ENCODE measurements around the gene MAPK8IP2.
"Not testable (repeated sequence)": the region's sequence is repeated elsewhere in the genome, so short reads cannot be mapped to it uniquely, and the experiment has no call there.

Gene MAPK8IP2

GRCh38 chr22:50633086-50633485 lies 32.5 kb downstream of the MAPK8IP2 start:
- TF ChIP-seq, protein P1, sequence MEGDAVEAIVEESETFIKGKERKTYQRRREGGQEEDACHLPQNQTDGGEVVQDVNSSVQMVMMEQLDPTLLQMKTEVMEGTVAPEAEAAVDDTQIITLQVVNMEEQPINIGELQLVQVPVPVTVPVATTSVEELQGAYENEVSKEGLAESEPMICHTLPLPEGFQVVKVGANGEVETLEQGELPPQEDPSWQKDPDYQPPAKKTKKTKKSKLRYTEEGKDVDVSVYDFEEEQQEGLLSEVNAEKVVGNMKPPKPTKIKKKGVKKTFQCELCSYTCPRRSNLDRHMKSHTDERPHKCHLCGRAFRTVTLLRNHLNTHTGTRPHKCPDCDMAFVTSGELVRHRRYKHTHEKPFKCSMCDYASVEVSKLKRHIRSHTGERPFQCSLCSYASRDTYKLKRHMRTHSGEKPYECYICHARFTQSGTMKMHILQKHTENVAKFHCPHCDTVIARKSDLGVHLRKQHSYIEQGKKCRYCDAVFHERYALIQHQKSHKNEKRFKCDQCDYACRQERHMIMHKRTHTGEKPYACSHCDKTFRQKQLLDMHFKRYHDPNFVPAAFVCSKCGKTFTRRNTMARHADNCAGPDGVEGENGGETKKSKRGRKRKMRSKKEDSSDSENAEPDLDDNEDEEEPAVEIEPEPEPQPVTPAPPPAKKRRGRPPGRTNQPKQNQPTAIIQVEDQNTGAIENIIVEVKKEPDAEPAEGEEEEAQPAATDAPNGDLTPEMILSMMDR (IDR thresholded peaks at IDR 0.05; ENCODE audit: extremely low read depth, missing control alignments), result no peak
- DNase-seq (ENCODE audit: low spot score), result no peak

- DNase-seq (ENCODE audit: low spot score), result no peak
- TF ChIP-seq, protein P1 (IDR thresholded peaks at IDR 0.05; ENCODE audit: extremely low read depth, missing control alignments), result no peak
Observed at GRCh38 chr22:50633771-50634170, 33.2 kb downstream of the MAPK8IP2 start.

GRCh38 chr22:50635591-50635990 lies 35.0 kb downstream of the MAPK8IP2 start:
- TF ChIP-seq, protein P1 (IDR thresholded peaks at IDR 0.05; ENCODE audit: extremely low read depth, missing control alignments), result no peak
- no peak for DNase-seq (ENCODE audit: low spot score)

DNA sequence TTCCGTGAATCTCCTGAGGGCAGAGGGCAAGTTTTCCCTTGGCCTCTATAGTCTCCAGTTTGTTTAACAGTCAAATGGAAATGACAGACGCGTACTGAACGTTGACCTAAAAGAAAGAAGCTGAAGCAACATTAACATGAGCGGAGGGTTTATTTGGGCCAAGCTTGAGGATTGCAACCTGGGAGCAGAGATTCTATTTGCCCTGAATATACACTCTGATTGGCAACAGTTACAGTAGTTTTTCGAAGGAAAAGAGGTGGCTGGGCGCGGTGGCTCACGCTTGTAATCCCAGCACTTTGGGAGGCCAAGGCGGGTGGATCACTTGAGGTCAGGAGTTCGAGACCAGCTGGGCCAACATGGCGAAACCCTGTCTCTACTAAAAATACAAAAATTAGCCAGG lies 39.7 kb downstream of the MAPK8IP2 start:
- not testable (repeated sequence) for DNase-seq (ENCODE audit: low spot score)

DNA sequence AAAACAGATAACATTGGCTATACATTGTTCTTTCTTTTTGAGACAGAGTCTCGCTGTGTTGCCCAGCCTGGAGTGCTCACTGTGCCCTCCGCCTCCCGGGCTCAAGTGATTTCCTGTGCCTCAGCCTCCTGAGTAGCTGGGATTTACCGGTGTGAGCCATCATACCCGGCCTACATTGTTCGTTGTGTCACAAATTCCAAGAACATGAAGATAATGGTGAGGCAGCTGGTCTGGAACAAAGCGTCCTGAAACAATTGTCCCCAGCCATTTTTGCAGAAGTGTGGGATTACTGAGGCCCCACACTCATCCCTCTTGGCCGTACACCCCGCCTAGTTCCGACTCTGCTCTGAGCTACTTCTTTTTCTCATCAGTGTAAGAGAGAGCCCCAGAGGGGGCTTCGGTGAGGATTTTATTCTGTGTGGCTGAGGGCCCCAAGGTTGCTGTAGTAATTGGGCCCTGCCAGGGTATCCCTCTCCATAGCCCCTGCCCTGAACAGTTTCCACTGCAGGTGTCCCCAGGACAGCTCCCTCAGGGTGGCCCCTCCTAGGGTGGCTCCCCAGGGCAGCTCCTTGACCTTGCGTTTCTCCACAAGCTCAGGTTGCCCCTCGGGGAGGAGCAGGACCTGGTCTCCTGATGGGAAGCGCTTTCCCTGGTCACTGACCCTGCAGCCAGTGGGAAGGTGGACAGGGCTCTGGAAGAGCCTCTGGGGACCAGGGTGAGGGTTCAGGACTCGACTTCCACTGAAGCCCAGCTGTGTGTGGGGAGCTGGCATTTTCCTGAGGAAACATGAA lies 40.5 kb downstream of the MAPK8IP2 start:
- TF ChIP-seq, protein P1 (IDR thresholded peaks at IDR 0.05; ENCODE audit: extremely low read depth, missing control alignments), result no peak
- no peak for DNase-seq (ENCODE audit: low spot score)

GRCh38 chr22:50641696-50642607 lies 41.4 kb downstream of the MAPK8IP2 start:
- DNase-seq (ENCODE audit: low spot score), result no peak
- TF ChIP-seq, protein P1 (IDR thresholded peaks at IDR 0.05; ENCODE audit: extremely low read depth, missing control alignments), result no peak

DNA sequence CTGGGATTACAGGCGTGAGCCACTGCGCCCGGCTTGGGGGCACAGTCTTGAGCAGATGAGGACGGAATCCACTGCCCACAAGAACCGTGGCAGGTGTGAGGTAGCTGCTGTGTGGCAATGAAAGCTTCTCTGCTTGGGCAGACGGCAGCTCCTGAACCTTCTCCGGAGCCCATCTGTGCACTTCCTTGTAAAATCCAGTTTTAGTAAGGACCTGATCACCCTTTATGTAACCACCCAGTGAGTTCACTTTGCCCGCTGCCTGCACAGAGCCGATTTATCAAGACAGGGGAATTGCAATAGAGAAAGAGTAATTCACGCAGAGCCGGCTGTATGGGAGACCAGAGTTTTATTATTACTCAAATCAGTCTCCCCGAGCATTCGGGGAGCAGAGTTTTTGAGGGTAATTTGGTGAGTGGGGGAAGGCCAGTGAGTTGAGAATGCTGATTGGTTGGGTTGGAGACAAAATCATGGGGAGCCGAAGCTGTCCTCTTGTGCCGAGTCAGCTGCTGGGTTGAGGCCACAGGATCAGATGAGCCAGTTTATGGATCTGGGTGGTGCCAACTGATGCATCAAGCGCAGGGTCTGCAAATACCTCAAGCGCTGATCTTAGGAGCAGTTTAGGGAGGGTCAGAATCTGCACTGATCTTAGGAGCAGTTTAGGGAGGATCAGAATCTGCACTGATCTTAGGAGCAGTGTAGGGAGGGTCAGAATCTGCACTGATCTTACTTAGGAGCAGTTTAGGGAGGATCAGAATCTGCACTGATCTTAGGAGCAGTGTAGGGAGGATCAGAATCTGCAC lies 42.6 kb downstream of the MAPK8IP2 start:
- DNase-seq (ENCODE audit: low spot score), result not testable (repeated sequence)

- not testable (repeated sequence) for DNase-seq (ENCODE audit: low spot score)
Observed at GRCh38 chr22:50643821-50644101, 43.2 kb downstream of the MAPK8IP2 start.
